Loucy (cell line): Measurements from ENCODE around the gene DHRS12.

ENCODE experiments used
- EZH2phosphoT487 ChIP-seq: fragments of 200-600 bp; IDR thresholded peaks from 2 replicates; pipeline ENCODE4 v1.6.1; 2018; ENCODE audit warnings: antibody characterized with exemption, mild to moderate bottlenecking, moderate library complexity, borderline replicate concordance
- TF ChIP-seq, protein P1 (sequence below): fragments of 200-600 bp; sonication (generic); conservative IDR thresholded peaks from 2 replicates; pipeline ENCODE4 v1.5.1; 2014; ENCODE audit warnings: mild to moderate bottlenecking, antibody characterized with exemption, low read length

DNA sequence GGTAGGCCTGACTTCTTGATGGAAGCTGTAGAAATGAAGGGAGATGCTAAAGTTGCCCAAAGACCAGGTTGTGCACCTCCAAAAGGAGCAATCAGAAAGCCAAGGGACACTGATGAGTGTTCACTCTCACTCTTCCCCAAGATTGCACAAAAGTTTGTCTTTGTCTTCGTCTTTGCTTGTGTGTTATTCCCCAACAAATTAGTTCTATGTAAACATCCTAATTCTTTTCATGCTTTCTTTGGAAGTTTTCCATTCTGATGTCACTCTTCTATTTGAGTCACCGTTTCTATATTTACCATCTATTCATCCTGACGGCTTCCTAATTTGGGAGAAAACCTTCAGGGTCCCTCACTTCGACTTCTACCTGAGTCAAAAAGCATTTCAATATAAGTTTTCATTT, 44.7 kb upstream of the DHRS12 start:
- TF ChIP-seq, protein P1, sequence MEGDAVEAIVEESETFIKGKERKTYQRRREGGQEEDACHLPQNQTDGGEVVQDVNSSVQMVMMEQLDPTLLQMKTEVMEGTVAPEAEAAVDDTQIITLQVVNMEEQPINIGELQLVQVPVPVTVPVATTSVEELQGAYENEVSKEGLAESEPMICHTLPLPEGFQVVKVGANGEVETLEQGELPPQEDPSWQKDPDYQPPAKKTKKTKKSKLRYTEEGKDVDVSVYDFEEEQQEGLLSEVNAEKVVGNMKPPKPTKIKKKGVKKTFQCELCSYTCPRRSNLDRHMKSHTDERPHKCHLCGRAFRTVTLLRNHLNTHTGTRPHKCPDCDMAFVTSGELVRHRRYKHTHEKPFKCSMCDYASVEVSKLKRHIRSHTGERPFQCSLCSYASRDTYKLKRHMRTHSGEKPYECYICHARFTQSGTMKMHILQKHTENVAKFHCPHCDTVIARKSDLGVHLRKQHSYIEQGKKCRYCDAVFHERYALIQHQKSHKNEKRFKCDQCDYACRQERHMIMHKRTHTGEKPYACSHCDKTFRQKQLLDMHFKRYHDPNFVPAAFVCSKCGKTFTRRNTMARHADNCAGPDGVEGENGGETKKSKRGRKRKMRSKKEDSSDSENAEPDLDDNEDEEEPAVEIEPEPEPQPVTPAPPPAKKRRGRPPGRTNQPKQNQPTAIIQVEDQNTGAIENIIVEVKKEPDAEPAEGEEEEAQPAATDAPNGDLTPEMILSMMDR: no peak
- TF ChIP-seq EZH2phosphoT487: no peak
